ENCODE measurements around the gene RFNG. TPM values are rescaled to one million over a fixed set of nuclear protein-coding genes. Genes with fewer than 3 reads are reported as not detected.

RFNG gene
- total and polyA plus RNA-seq, 2 donors from 2014 or later: 29.8 to 47.3 TPM

DNA sequence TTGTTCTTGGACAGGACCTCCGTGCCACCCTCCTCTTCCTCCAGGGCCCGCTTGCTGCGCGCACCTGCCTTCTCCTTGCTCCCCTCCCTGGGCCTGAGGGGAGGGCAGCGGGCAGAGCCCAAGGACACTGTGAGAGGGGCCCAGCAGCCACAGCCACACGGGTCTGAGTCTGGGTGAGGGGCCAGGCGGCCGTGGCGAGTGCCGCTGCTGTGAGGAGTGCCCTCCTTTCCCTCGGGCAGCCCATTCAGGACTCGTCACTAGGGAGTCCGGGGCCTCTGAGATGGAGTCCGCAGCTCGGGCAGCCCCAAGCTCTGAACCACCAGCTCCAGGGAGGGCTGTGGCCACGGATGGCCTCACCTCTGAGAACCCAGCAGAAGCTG, 8.4 kb upstream of the RFNG start:
- peak in 1 of 5 donors; percentile 62 for DNase-seq
- Histone ChIP-seq H3K9ac (ENCODE audit: low read length in 3 of 3) (no peak overlapping the region), H3K9me3 (ENCODE audit: control insufficient read depth in 2 of 3, insufficient read depth in 1 of 3, low read length in 3 of 3) (no peaks in the 10 kb centered on the region), H3K27me3 (ENCODE audit: control insufficient read depth, insufficient read depth, low read length) (no peaks in the 10 kb centered on the region), H3K36me3 (ENCODE audit: control insufficient read depth in 2 of 3, insufficient read depth in 3 of 3, low read length in 3 of 3) (peaks cover 0 to 25% (median 5%) of the 10 kb centered on the region in 3 donors), H3K4me1 (ENCODE audit: control insufficient read depth in 2 of 3, insufficient read depth in 2 of 3, low read depth in 1 of 3, low read length in 3 of 3) (peaks cover 0 to 21% (median 9%) of the 10 kb centered on the region in 3 donors), H3K27ac (ENCODE audit: low read depth in 2 of 2, low read length in 2 of 2) (no peak overlapping the region), H3K4me3 (ENCODE audit: low read length in 3 of 3) (no peak overlapping the region)
- TF ChIP-seq, protein P1, sequence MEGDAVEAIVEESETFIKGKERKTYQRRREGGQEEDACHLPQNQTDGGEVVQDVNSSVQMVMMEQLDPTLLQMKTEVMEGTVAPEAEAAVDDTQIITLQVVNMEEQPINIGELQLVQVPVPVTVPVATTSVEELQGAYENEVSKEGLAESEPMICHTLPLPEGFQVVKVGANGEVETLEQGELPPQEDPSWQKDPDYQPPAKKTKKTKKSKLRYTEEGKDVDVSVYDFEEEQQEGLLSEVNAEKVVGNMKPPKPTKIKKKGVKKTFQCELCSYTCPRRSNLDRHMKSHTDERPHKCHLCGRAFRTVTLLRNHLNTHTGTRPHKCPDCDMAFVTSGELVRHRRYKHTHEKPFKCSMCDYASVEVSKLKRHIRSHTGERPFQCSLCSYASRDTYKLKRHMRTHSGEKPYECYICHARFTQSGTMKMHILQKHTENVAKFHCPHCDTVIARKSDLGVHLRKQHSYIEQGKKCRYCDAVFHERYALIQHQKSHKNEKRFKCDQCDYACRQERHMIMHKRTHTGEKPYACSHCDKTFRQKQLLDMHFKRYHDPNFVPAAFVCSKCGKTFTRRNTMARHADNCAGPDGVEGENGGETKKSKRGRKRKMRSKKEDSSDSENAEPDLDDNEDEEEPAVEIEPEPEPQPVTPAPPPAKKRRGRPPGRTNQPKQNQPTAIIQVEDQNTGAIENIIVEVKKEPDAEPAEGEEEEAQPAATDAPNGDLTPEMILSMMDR (IDR thresholded peaks at IDR 0.05; ENCODE audit: borderline replicate concordance, extremely low read depth, insufficient read depth): no peak
- intact Hi-C loops (cut with DNase I): no loop called here
- FAIRE-seq: no peak

DNA sequence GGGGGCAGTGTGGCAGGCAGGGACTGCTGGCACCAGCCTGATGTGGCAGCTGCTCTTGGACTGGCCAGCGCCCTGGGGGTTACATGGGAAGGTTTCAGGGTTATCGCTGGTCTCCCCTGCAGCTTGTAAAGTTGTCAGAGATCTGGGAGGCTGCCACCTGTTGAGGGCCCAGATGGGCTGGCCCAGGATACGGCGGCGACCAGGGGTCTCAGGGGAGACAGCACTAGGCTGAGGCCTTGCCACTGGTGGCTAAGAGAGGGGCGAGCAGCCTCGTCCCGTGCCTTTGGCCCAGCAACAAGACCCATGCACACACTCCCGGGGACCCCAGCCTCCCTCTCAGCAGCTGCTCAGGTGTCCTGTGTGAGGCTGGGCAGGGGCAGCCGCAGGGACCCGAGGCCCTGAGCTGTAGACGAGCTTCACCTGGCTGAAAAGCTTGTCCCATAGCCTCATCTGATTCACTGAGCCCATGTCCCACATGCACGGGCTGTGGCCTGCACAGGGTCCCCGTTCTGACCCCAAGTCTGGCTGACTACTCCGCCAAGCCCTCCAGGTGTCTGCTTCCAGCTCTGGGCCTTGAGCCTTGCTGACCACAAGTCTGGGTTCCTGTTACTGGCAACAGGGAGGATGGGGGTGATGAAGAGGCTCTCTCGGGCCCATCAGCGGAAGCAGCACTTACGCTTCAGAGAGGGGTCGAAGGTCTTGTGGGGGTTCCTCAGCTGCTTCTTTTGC, 7.8 kb upstream of the RFNG start:
- H3K9me3 ChIP-seq (ENCODE audit: control insufficient read depth in 2 of 3, insufficient read depth in 1 of 3, low read length in 3 of 3): no peaks in the 10 kb centered on the region
- TF ChIP-seq, protein P1 (IDR thresholded peaks at IDR 0.05; ENCODE audit: borderline replicate concordance, extremely low read depth, insufficient read depth): no peak
- FAIRE-seq (no peak), DNase-seq (peak in 1 of 5 donors; percentile 63)
- H3K27ac ChIP-seq (ENCODE audit: low read depth in 2 of 2, low read length in 2 of 2): no peak overlapping the region
- peaks cover 0 to 27% (median 5%) of the 10 kb centered on the region in 3 donors for H3K36me3 ChIP-seq (ENCODE audit: control insufficient read depth in 2 of 3, insufficient read depth in 3 of 3, low read length in 3 of 3)
- no peak overlapping the region for H3K4me3 ChIP-seq (ENCODE audit: low read length in 3 of 3)
- H3K9ac ChIP-seq (ENCODE audit: low read length in 3 of 3): no peak overlapping the region
- peaks cover 0 to 16% (median 4%) of the 10 kb centered on the region in 3 donors for H3K4me1 ChIP-seq (ENCODE audit: control insufficient read depth in 2 of 3, insufficient read depth in 2 of 3, low read depth in 1 of 3, low read length in 3 of 3)
- intact Hi-C loops (cut with DNase I): no loop called here
- no peaks in the 10 kb centered on the region for H3K27me3 ChIP-seq (ENCODE audit: control insufficient read depth, insufficient read depth, low read length)

DNA sequence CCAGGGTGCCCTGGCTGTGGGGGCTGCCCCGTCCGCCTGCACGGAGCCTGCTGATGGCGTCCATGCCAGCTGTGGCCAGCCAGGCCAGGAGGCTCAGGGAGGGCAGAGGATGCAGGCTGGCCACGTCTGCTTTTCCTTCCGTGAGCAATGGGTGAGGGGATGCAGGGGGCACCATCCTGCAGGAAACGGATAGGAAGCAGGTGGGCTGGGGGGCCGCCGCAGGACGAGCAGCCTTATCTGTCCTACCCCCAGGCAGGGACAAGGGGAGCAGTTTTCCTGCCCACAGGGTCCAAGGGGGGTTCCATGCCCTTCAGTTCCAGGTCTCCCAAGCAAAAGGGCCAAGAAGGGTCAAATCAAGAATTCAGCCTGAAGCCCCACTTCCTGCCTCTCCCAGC, 7.2 kb upstream of the RFNG start:
- intact Hi-C loops (cut with DNase I): no loop called here
- Histone ChIP-seq H3K27ac (ENCODE audit: low read depth in 2 of 2, low read length in 2 of 2) (no peak overlapping the region), H3K4me3 (ENCODE audit: low read length in 3 of 3) (no peak overlapping the region), H3K27me3 (ENCODE audit: control insufficient read depth, insufficient read depth, low read length) (no peaks in the 10 kb centered on the region), H3K9me3 (ENCODE audit: control insufficient read depth in 2 of 3, insufficient read depth in 1 of 3, low read length in 3 of 3) (no peaks in the 10 kb centered on the region), H3K9ac (ENCODE audit: low read length in 3 of 3) (no peak overlapping the region), H3K4me1 (ENCODE audit: control insufficient read depth in 2 of 3, insufficient read depth in 2 of 3, low read depth in 1 of 3, low read length in 3 of 3) (peaks cover 0 to 11% (median 4%) of the 10 kb centered on the region in 3 donors), H3K36me3 (ENCODE audit: control insufficient read depth in 2 of 3, insufficient read depth in 3 of 3, low read length in 3 of 3) (peaks cover 0 to 28% (median 5%) of the 10 kb centered on the region in 3 donors)
- TF ChIP-seq, protein P1 (IDR thresholded peaks at IDR 0.05; ENCODE audit: borderline replicate concordance, extremely low read depth, insufficient read depth): no peak
- DNase-seq (no peak), FAIRE-seq (no peak)
